Calu3 (cell line): ENCODE results near the gene FCGR3B. TPM values are rescaled to one million over a fixed set of nuclear protein-coding genes. Genes with fewer than 3 reads are reported as not detected.
"Not testable (repeated sequence)": the region's sequence is repeated elsewhere in the genome, so short reads cannot be mapped to it uniquely, and the experiment has no call there.

Experiments used
- BruUV-seq: library from RNA; stranded (reverse); fragments of 400-500 nt; replicated peaks from 2 replicates; lab custom pipeline; 2021; lab: Mats Ljungman, UMichigan
- CTCF ChIA-PET: fragments of 300-600 bp; sonication (Branson Sonifier 250); formaldehyde crosslinking; loops from one replicate; lab custom pipeline; 2022; ENCODE audit warnings: antibody characterized with exemption; lab: Charles Lee
- DNase-seq: peaks from one replicate; pipeline ENCODE4 v3.0.0; 2022
- H3K27ac Mint-ChIP-seq: one replicate; pipeline ENCODE4 v1.8.0; 2022; ENCODE audit warnings: mixed read lengths; ENCODE audit not compliant: unreplicated experiment
- H3K27me3 Mint-ChIP-seq: one replicate; pipeline ENCODE4 v1.8.0; 2022; ENCODE audit warnings: mixed read lengths; ENCODE audit not compliant: unreplicated experiment
- H3K36me3 Mint-ChIP-seq: one replicate; pipeline ENCODE4 v1.8.0; 2022; ENCODE audit warnings: mild to moderate bottlenecking, moderate library complexity, mixed read lengths; ENCODE audit not compliant: insufficient read depth, unreplicated experiment
- H3K4me1 Mint-ChIP-seq: one replicate; pipeline ENCODE4 v1.8.0; 2022; ENCODE audit warnings: mild to moderate bottlenecking, low read depth, mixed read lengths; ENCODE audit not compliant: unreplicated experiment
- H3K4me3 Mint-ChIP-seq: one replicate; pipeline ENCODE4 v1.8.0; 2022; ENCODE audit warnings: mild to moderate bottlenecking, low read depth, moderate library complexity, mixed read lengths; ENCODE audit not compliant: unreplicated experiment
- H3K9me3 Mint-ChIP-seq: one replicate; pipeline ENCODE4 v1.8.0; 2022; ENCODE audit warnings: low read depth, mixed read lengths; ENCODE audit not compliant: unreplicated experiment
- intact Hi-C: fragments of 100-400 bp; cut with micrococcal nuclease; formaldehyde crosslinking; loops from one replicate; pipeline ENCODE4 v1.10.0; 2022; ENCODE audit not compliant: unreplicated experiment
- total RNA-seq: library from RNA; stranded (reverse); gene quantifications from 2 replicates; pipeline ENCODE4 v1.2.3, GENCODE V29; 2022

The FCGR3B gene
- total RNA-seq, 1 experiment from 2014 or later: not detected

DNA sequence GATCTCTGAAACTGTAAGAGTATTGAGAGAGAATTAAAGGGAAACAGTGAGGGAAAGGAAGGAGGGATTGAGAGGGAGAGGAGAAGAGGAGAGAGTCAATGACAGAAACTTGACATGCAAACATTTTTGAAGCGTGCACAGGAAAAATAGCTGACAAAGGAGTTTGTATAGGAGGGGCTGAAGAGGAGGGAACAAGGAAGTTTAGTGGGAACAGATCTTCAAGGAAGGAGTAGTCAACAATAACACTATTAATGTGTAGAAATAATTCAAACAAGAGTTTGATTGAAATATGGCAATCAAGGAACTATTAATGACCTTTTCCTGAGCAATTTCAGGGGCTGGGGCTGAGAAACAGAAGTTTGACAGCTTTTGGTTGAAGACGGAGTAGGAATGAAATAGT is 4.0 kb upstream of the FCGR3B start:
- H3K27me3 Mint-ChIP-seq, BruUV-seq, DNase-seq, H3K27ac Mint-ChIP-seq, H3K4me1 Mint-ChIP-seq, H3K4me3 Mint-ChIP-seq, CTCF ChIA-PET, intact Hi-C loops, H3K9me3 Mint-ChIP-seq, H3K36me3 Mint-ChIP-seq: not testable (repeated sequence)

DNA sequence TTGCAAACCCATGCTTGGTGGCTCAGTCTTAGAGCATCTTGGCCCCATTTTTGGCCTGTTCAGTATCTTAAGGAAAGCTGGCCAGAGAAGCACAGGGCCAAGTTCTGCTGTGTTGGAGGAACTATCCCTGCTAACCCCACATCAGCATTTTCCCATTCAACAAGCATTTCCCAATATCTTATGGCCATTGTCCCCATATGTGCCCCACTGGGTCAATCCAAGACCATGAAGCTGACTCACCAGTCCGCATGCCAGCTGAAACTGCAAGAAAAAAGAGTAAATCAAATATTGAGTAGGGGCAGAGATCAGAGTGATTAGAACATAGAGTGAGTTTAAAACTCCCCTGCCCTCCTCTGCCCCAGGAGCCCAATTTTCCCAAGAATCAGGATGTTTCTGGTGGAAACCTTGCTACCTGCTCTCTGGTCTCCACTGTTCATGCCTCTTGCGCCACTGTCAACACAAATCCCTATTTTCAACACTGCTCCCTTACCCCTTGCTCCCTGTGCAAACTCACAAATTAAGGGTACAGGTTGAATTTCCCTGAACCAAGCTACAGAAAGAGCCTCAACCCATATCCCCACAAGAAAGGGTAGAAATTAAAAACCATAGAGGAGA is 741 bp downstream of the FCGR3B start:
- H3K4me3 Mint-ChIP-seq, DNase-seq, CTCF ChIA-PET, H3K9me3 Mint-ChIP-seq, H3K27me3 Mint-ChIP-seq, H3K36me3 Mint-ChIP-seq, intact Hi-C loops, H3K4me1 Mint-ChIP-seq, BruUV-seq, H3K27ac Mint-ChIP-seq: not testable (repeated sequence)

DNA sequence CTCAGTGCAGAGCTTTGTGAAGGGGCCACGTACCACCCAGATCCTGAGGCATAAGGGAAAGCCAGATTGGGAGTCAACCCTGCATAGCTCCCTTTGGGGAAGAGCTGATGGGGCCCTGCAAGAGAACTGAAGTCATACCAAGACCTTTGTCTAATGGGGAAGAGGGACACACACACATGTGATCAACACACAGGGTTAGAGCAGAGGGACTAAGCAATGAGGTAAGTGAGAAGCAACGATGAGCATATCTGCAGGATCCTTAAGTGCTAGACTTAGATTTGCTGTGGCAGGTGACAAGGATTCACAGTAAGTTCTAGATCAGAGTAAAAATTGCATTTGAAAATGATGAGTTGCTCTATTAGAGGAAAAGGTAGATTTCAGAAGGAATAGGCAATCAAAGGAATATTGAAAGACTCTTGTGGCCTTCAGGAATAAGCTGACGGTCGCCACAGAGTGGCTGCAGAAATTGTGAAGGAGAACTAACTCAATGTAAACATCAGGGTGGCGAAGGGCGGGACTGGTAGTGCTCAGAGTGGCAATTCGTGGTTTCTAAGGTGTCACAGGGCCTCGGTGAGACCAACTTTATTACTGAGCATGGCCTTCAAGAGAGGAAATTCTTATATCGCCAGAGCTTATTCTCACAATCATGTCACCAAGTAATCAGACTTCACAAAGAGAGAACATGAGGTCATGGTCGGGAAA is 4.4 kb downstream of the FCGR3B start:
- H3K27ac Mint-ChIP-seq, DNase-seq, CTCF ChIA-PET, H3K9me3 Mint-ChIP-seq, H3K36me3 Mint-ChIP-seq, H3K4me1 Mint-ChIP-seq, BruUV-seq, H3K4me3 Mint-ChIP-seq: not testable (repeated sequence)
- H3K27me3 Mint-ChIP-seq: peaks cover 41% of the 10 kb centered on the region
- intact Hi-C loops: loop anchor here (10.0 kb wide), 1 partner anchor 82 kb away; the partner anchor contains the start of gene FCGR3A

DNA sequence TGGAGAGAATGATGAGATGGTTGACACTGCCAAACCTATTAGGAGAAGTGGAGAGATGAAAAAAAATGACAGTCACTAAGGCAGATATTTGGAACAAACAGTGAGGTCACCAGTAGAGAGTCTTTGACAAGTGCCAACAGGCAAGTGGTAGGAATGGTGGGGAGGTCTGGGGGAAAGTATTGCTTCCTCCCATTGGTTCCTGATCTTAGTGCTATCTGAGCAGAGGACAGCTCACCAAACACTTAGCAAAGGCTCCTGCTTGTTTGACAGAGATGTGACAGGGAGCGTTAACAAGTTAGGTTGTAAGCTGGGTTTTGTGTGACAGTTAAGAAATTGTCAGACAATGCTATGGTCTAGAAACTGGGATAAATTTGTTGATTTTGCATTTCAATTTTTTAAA is 6.4 kb downstream of the FCGR3B start:
- intact Hi-C loops: loop anchor here (10.0 kb wide), 1 partner anchor 80 kb away; the partner anchor contains the start of gene FCGR3A
- H3K27ac Mint-ChIP-seq, H3K4me1 Mint-ChIP-seq, H3K9me3 Mint-ChIP-seq, DNase-seq, BruUV-seq, H3K36me3 Mint-ChIP-seq, CTCF ChIA-PET, H3K4me3 Mint-ChIP-seq: not testable (repeated sequence)
- peaks cover 47% of the 10 kb centered on the region for H3K27me3 Mint-ChIP-seq

DNA sequence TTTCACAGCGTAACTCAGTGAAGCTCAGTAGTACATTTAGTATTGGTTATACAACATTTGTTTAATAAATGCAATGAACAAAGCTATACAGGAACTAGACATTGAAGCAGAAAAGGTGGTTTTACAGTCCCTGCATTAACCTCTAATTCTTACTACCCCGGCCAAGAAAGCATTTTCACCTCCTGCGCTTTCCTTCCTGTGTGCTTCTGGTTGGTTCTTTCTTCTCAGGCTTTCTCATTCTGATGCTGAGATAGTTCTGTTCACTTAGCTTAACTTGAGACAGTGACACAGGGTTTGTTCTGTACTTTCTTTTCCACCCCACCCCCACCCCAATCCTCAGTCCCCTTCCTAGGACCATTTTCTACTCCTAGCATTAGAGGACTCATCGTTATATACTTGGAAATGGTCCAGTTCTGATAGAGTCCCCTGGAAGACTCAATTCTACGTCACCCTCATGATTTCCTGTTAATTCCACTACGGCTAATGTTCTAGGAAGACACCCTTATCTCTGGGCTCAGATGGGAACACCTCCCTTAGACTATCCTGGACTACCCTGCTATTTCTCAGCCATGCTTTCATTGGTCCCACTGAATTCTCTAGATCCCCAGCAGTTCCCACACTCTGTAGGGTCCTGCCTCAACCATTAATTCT is 7.5 kb downstream of the FCGR3B start:
- DNase-seq, H3K4me1 Mint-ChIP-seq, H3K9me3 Mint-ChIP-seq, H3K36me3 Mint-ChIP-seq, BruUV-seq, H3K4me3 Mint-ChIP-seq, H3K27ac Mint-ChIP-seq, CTCF ChIA-PET: not testable (repeated sequence)
- H3K27me3 Mint-ChIP-seq: peaks cover 47% of the 10 kb centered on the region
- intact Hi-C loops: loop anchor here (10.0 kb wide), 1 partner anchor 79 kb away; the partner anchor contains the start of gene FCGR3A

DNA sequence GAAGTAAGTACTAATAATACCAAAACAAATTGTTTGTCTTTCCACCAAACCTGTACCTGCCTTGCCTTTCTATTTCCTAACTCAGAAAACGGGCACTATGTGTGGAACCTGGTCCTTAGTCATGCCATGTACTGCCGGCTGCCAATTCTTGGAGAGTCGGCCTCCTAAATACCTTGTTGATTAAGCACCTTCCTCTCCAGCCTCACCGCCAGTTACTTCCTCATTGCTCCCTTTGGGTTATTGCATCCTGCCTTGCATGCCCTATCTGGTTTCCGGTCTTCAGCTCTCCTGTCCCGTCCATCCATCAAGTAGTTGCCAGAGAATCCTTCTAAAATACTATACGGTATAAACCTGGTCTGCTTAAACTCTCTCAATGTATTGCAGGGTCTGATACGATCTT is 8.9 kb downstream of the FCGR3B start:
- H3K27ac Mint-ChIP-seq, H3K4me1 Mint-ChIP-seq, CTCF ChIA-PET, BruUV-seq, H3K9me3 Mint-ChIP-seq, DNase-seq, H3K4me3 Mint-ChIP-seq, H3K36me3 Mint-ChIP-seq: not testable (repeated sequence)
- intact Hi-C loops: loop anchor here (10.0 kb wide), 1 partner anchor 77 kb away; the partner anchor contains the start of gene FCGR3A
- H3K27me3 Mint-ChIP-seq: peaks cover 47% of the 10 kb centered on the region

GRCh38 chr1:161621181-161622000 is 9.6 kb downstream of the FCGR3B start:
- H3K27me3 Mint-ChIP-seq: peaks cover 43% of the 10 kb centered on the region
- not testable (repeated sequence) for BruUV-seq

GRCh38 chr1:161620399-161620798 is 10.6 kb downstream of the FCGR3B start:
- intact Hi-C loops: loop anchor here (10.0 kb wide), 1 partner anchor 76 kb away; the partner anchor contains the start of gene FCGR3A
- not testable (repeated sequence) for H3K4me1 Mint-ChIP-seq, BruUV-seq, H3K36me3 Mint-ChIP-seq, H3K4me3 Mint-ChIP-seq, DNase-seq, H3K27ac Mint-ChIP-seq, H3K9me3 Mint-ChIP-seq
- peaks cover 40% of the 10 kb centered on the region for H3K27me3 Mint-ChIP-seq
- CTCF ChIA-PET: interaction anchor here (0.7 kb wide), 1 partner anchor 122 kb away, joined by 3 read pairs; no protein-coding TSS in a partner anchor

More at GRCh38 chr1:161621181-161622000, 9.6 kb downstream of the FCGR3B start:
- H3K9me3 Mint-ChIP-seq, CTCF ChIA-PET, H3K4me1 Mint-ChIP-seq, H3K27ac Mint-ChIP-seq, H3K36me3 Mint-ChIP-seq: not testable (repeated sequence)
- peak overlapping the region; percentile 54 for H3K4me3 Mint-ChIP-seq
- intact Hi-C loops: loop anchor here (10.0 kb wide), 1 partner anchor 77 kb away; the partner anchor contains the start of gene FCGR3A
- DNase-seq: peak; percentile 19

GRCh38 chr1:161618517-161618916 is 12.5 kb downstream of the FCGR3B start:
- intact Hi-C loops, H3K9me3 Mint-ChIP-seq, H3K36me3 Mint-ChIP-seq, CTCF ChIA-PET, BruUV-seq, DNase-seq, H3K4me1 Mint-ChIP-seq, H3K4me3 Mint-ChIP-seq, H3K27ac Mint-ChIP-seq: not testable (repeated sequence)
- peaks cover 25% of the 10 kb centered on the region for H3K27me3 Mint-ChIP-seq
